A549 (cell line): ENCODE results near the gene PRKN. TPM values are rescaled to one million over a fixed set of nuclear protein-coding genes. Genes with fewer than 3 reads are reported as not detected.
"Not testable (repeated sequence)": the region's sequence is repeated elsewhere in the genome, so short reads cannot be mapped to it uniquely, and the experiment has no call there.

Experiments used
- ATAC-seq, 2 experiments: fragments of 200-7000 bp in 1 of 2; fragments of >200 bp in 1 of 2; cut with Nextera tagmentation in 1 of 2; cut with Tn5 transposase in 1 of 2; 3 replicates each; pipeline versions ENCODE4 v1.8.0 to v1.9.1; 2018 to 2020; ENCODE audit warnings: mild to moderate bottlenecking in 1 of 2, moderate library complexity in 1 of 2
- CTCF ChIA-PET: fragments of 300-600 bp; sonication (Branson Sonifier 250); formaldehyde crosslinking; extraction: SDS; loops from one replicate; lab custom pipeline; 2021; ENCODE audit warnings: antibody characterized with exemption, inconsistent platforms; lab: Yijun Ruan, JAX
- POLR2A ChIA-PET: fragments of 350-600 bp; formaldehyde crosslinking; extraction: SDS; loops from one replicate; lab custom pipeline; 2021; ENCODE audit warnings: antibody characterized with exemption, inconsistent platforms; lab: Yijun Ruan, JAX
- DNase-seq, 2 experiments: peaks; one replicate each; pipeline versions ENCODE4 v3.0.0 to v3.0.0-alpha.2; 2011 to 2016; ENCODE audit warnings: low read depth in 1 of 2, low spot score in 1 of 2
- FAIRE-seq: peaks from 2 replicates; lab custom pipeline; 2011; peaks lifted over from hg19 to GRCh38; lab: Jason Lieb, UNC
- H3K27ac ChIP-seq, 2 experiments: fragments of >200 bp; sonication (Bioruptor Twin); formaldehyde crosslinking; 3 replicates each; pipeline ENCODE4 v1.5.1; 2016 to 2017
- H3K4me1 ChIP-seq: fragments of >200 bp; sonication (Bioruptor Twin); formaldehyde crosslinking; 3 replicates; pipeline ENCODE4 v1.6.1; 2016
- H3K4me2 ChIP-seq: fragments of >200 bp; sonication (Bioruptor Twin); formaldehyde crosslinking; 3 replicates; pipeline ENCODE4 v1.6.1; 2016
- H3K4me3 ChIP-seq: fragments of >200 bp; sonication (Bioruptor Twin); formaldehyde crosslinking; 3 replicates; pipeline ENCODE4 v1.5.1; 2016
- H3K9me3 ChIP-seq: fragments of >200 bp; sonication (Bioruptor Twin); formaldehyde crosslinking; 3 replicates; pipeline ENCODE4 v1.6.1; 2016
- BHLHE40 ChIP-seq: IDR thresholded peaks from 2 replicates; pipeline ENCODE4 v1.6.1; 2012; ENCODE audit warnings: low read depth, low read length, inconsistent platforms
- CBX2 ChIP-seq: fragments of 200-600 bp; sonication (generic); IDR thresholded peaks from 2 replicates; pipeline ENCODE4 v1.6.1; 2016; ENCODE audit warnings: low read depth, mild to moderate bottlenecking, borderline replicate concordance
- CBX8 ChIP-seq: fragments of 200-600 bp; sonication (generic); IDR thresholded peaks from 2 replicates; pipeline ENCODE4 v1.6.1; 2016
- EHF ChIP-seq: fragments of 250-450 bp; sonication (Bioruptor Pico); IDR thresholded peaks from 2 replicates; pipeline ENCODE4 v1.5.0; 2020; ENCODE audit warnings: mild to moderate bottlenecking
- EHMT2 ChIP-seq: fragments of 200-600 bp; sonication (generic); IDR thresholded peaks from 2 replicates; pipeline ENCODE4 v1.6.1; 2016; ENCODE audit warnings: antibody characterized with exemption, low read depth, mild to moderate bottlenecking, moderate library complexity
- EP300 ChIP-seq, 2 experiments: fragments of >200 bp; sonication (Bioruptor Twin); formaldehyde crosslinking; IDR thresholded peaks; 2 replicates in 1 of 2; 3 replicates in 1 of 2; pipeline ENCODE4 v1.6.1; 2016 to 2017
- ESRRA ChIP-seq: fragments of 150-350 bp; IDR thresholded peaks from 2 replicates; pipeline ENCODE4 v1.6.1; 2014; ENCODE audit warnings: mild to moderate bottlenecking, low read length, borderline replicate concordance
- FOSB ChIP-seq: fragments of 250-450 bp; sonication (Bioruptor Pico); IDR thresholded peaks from 2 replicates; pipeline ENCODE4 v1.5.0; 2020; ENCODE audit warnings: mild to moderate bottlenecking, moderate library complexity
- HDAC2 ChIP-seq: fragments of 200-600 bp; sonication (generic); IDR thresholded peaks from 2 replicates; pipeline ENCODE4 v1.6.1; 2016
- HEYL ChIP-seq: fragments of 250-450 bp; sonication (Bioruptor Pico); IDR thresholded peaks from 2 replicates; pipeline ENCODE4 v1.8.0; 2021; ENCODE audit warnings: mild to moderate bottlenecking, moderate library complexity
- HMGXB4 ChIP-seq: fragments of 250-450 bp; sonication (Bioruptor Pico); IDR thresholded peaks from 2 replicates; pipeline ENCODE4 v1.5.0; 2021; ENCODE audit warnings: mild to moderate bottlenecking, moderate library complexity, borderline replicate concordance
- HOXA7 ChIP-seq: fragments of 250-450 bp; sonication (Bioruptor Pico); IDR thresholded peaks from 2 replicates; pipeline ENCODE4 v1.5.0; 2020; ENCODE audit warnings: mild to moderate bottlenecking, moderate library complexity
- JUNB ChIP-seq: fragments of >200 bp; sonication (Bioruptor Twin); formaldehyde crosslinking; IDR thresholded peaks from 2 replicates; pipeline ENCODE4 v1.6.1; 2016
- KDM5A ChIP-seq: fragments of 200-600 bp; sonication (generic); IDR thresholded peaks from 2 replicates; pipeline ENCODE4 v1.6.1; 2016; ENCODE audit warnings: antibody characterized with exemption, mild to moderate bottlenecking
- MAX ChIP-seq: IDR thresholded peaks from 2 replicates; pipeline ENCODE4 v1.6.1; 2012
- MYC ChIP-seq: IDR thresholded peaks from 2 replicates; pipeline ENCODE4 v1.6.1; 2012; ENCODE audit warnings: mild to moderate bottlenecking, inconsistent platforms, low read length, improper control_type of control experiment, borderline replicate concordance
- NFE2L2 ChIP-seq: fragments of 150-350 bp; conservative IDR thresholded peaks from 2 replicates; pipeline ENCODE4 v1.6.1; 2014; ENCODE audit warnings: low read length
- NPAS2 ChIP-seq: fragments of 250-450 bp; sonication (Bioruptor Pico); IDR thresholded peaks from 2 replicates; pipeline ENCODE4 v1.8.0; 2022; ENCODE audit warnings: mild to moderate bottlenecking, moderate library complexity, borderline replicate concordance
- NR3C1 ChIP-seq: fragments of >200 bp; sonication (Bioruptor Twin); formaldehyde crosslinking; IDR thresholded peaks from 3 replicates; pipeline ENCODE4 v1.6.1; 2017
- PHF8 ChIP-seq: fragments of 200-600 bp; sonication (generic); IDR thresholded peaks from 2 replicates; pipeline ENCODE4 v1.6.1; 2016; ENCODE audit warnings: low read depth, mild to moderate bottlenecking, antibody characterized with exemption, moderate library complexity, borderline replicate concordance
- POLR2AphosphoS2 ChIP-seq: conservative IDR thresholded peaks from 2 replicates; pipeline ENCODE4 v1.6.1; 2012; ENCODE audit warnings: low read length, improper control_type of control experiment, inconsistent platforms
- RARB ChIP-seq: fragments of 250-450 bp; sonication (Bioruptor Pico); IDR thresholded peaks from 2 replicates; pipeline ENCODE4 v1.8.0; 2021; ENCODE audit warnings: mild to moderate bottlenecking, moderate library complexity
- RCOR1 ChIP-seq: fragments of 150-350 bp; IDR thresholded peaks from 2 replicates; pipeline ENCODE4 v1.6.1; 2014; ENCODE audit warnings: antibody characterized with exemption, low read length, low read depth
- TFCP2L1 ChIP-seq: fragments of 250-450 bp; sonication (Bioruptor Pico); IDR thresholded peaks from 2 replicates; pipeline ENCODE4 v1.5.0; 2021; ENCODE audit warnings: mild to moderate bottlenecking
- TP53 ChIP-seq: fragments of 250-450 bp; sonication (Bioruptor Pico); IDR thresholded peaks from 2 replicates; pipeline ENCODE4 v1.5.0; 2021; ENCODE audit warnings: mild to moderate bottlenecking, moderate library complexity
- ZC3H11A ChIP-seq: fragments of 450-650 bp; IDR thresholded peaks from 2 replicates; pipeline ENCODE4 v1.6.1; 2014; ENCODE audit warnings: antibody characterized with exemption, mild to moderate bottlenecking
- ZFP36 ChIP-seq: fragments of 450-650 bp; IDR thresholded peaks from 2 replicates; pipeline ENCODE4 v1.6.1; 2014; ENCODE audit warnings: borderline replicate concordance; ENCODE audit not compliant: partially characterized antibody
- ZNF302 ChIP-seq: fragments of 250-450 bp; sonication (Bioruptor Pico); IDR thresholded peaks from 2 replicates; pipeline ENCODE4 v1.9.0; 2021; ENCODE audit warnings: inconsistent platforms, mild to moderate bottlenecking, moderate library complexity
- ZSCAN20 ChIP-seq: fragments of 250-450 bp; sonication (Bioruptor Pico); IDR thresholded peaks from 2 replicates; pipeline ENCODE4 v1.8.0; 2022; ENCODE audit warnings: mild to moderate bottlenecking, moderate library complexity
- WGBS: methylation state at CpG from one replicate; pipeline ENCODE4 v1.1.6; 2017; ENCODE audit errors: missing lambda C conversion rate; 5-methylcytosine and 5-hydroxymethylcytosine counted together
- polyA plus RNA-seq, 4 experiments: library from polyadenylated mRNA; depleted of rRNA in 3 of 4; stranded (reverse); fragments of >200 nt; fragmentation: RNase III in 1 of 4; extraction: RNeasy Plus Mini Kit Qiagen cat#74134 plus additional on column Dnase treatment in 1 of 4; gene quantifications; 2 replicates in 3 of 4; 3 replicates in 1 of 4; pipeline ENCODE4 v1.2.3, GENCODE V29; 2011 to 2017

Gene PRKN
- polyA plus RNA-seq, 2 of the 4 experiments (the other 2 are of a cell fraction): 0.36 to 0.39 TPM

GRCh38 chr6:162679681-162680080 is 47.9 kb downstream of the PRKN start:
- no peak for TF ChIP-seq EHMT2
- no peak for TF ChIP-seq RCOR1
- no peak for TF ChIP-seq CBX8
- no peak for TF ChIP-seq ZSCAN20
- no peak for TF ChIP-seq MAX
- no peak for TF ChIP-seq NR3C1
- no peak for TF ChIP-seq TP53
- TF ChIP-seq ESRRA: no peak
- TF ChIP-seq BHLHE40: no peak
- TF ChIP-seq JUNB: no peak
- TF ChIP-seq EP300 (IDR thresholded peaks at IDR 0.05): no peak
- 48% methylated on average over 1 of the region's 1 CpG for WGBS
- Histone ChIP-seq H3K4me1 (no peaks in the 10 kb centered on the region), H3K9me3 (no peaks in the 10 kb centered on the region), H3K4me3 (no peak overlapping the region), H3K4me2 (no peak overlapping the region), H3K27ac (no peak overlapping the region)
- no peak for ATAC-seq
- ChIA-PET CTCF (no interaction called here), POLR2A (no interaction called here)
- no peak for FAIRE-seq
- no peak for DNase-seq

GRCh38 chr6:162678896-162679295 is 48.7 kb downstream of the PRKN start:
- H3K4me1 ChIP-seq, ATAC-seq, H3K9me3 ChIP-seq, DNase-seq, H3K4me2 ChIP-seq, FAIRE-seq, H3K27ac ChIP-seq, H3K4me3 ChIP-seq, POLR2A ChIA-PET: not testable (repeated sequence)
- TF ChIP-seq ZC3H11A: peak; percentile 15; the same call in 1 of the 2 replicates
- WGBS: 58% methylated on average over 7 of the region's 7 CpGs
- CTCF ChIA-PET: interaction anchor here (0.6 kb wide), 2 partner anchors 397 to 737 kb away, joined by 3 read pairs; no protein-coding TSS in a partner anchor

GRCh38 chr6:162675503-162675902 is 52.1 kb downstream of the PRKN start:
- FAIRE-seq (no peak), DNase-seq (no peak), ATAC-seq (no peak)
- Histone ChIP-seq H3K27ac (no peak overlapping the region), H3K9me3 (no peaks in the 10 kb centered on the region), H3K4me1 (no peaks in the 10 kb centered on the region), H3K4me2 (no peak overlapping the region), H3K4me3 (no peak overlapping the region)
- POLR2A ChIA-PET: no interaction called here
- TF ChIP-seq JUNB: no peak
- no peak for TF ChIP-seq KDM5A
- no peak for TF ChIP-seq POLR2AphosphoS2
- TF ChIP-seq NPAS2 (CRISPR knock-in tag): no peak
- TF ChIP-seq RCOR1: no peak
- no peak for TF ChIP-seq TFCP2L1
- CTCF ChIA-PET: no interaction called here

- POLR2A ChIA-PET: no interaction called here
- WGBS: 11% methylated on average over 3 of the region's 3 CpGs
- FAIRE-seq: no peak
Measured at GRCh38 chr6:162674452-162674851, 53.1 kb downstream of the PRKN start.

More at GRCh38 chr6:162674452-162674851, 53.1 kb downstream of the PRKN start:
- no peaks in the 10 kb centered on the region for H3K4me1 ChIP-seq
- TF ChIP-seq HMGXB4 (no peak), FOSB (no peak), ZFP36 (no peak), MYC (no peak), RARB (CRISPR knock-in tag) (no peak), ESRRA (no peak), CBX8 (no peak), POLR2AphosphoS2 (no peak), CBX2 (no peak), TFCP2L1 (no peak), NFE2L2 (no peak), HDAC2 (no peak), ZNF302 (CRISPR knock-in tag) (no peak), PHF8 (no peak), HOXA7 (CRISPR knock-in tag) (no peak), HEYL (CRISPR knock-in tag) (no peak), EHF (CRISPR knock-in tag) (no peak)
- H3K9me3 ChIP-seq: no peaks in the 10 kb centered on the region
- no peak overlapping the region for H3K4me2 ChIP-seq
- DNase-seq (no peak), ATAC-seq (no peak)
- H3K4me3 ChIP-seq: no peak overlapping the region
- CTCF ChIA-PET: no interaction called here
- no peak overlapping the region for H3K27ac ChIP-seq
